CD14-positive monocyte (primary cell): ENCODE measurements around the gene MAML3. TPM values are rescaled to one million over a fixed set of nuclear protein-coding genes. Genes with fewer than 3 reads are reported as not detected.

Experiments
- DNase-seq, 3 donors: peaks; one replicate each; pipeline ENCODE4 v3.0.0-alpha.2; 2011 to 2022
- H2AFZ ChIP-seq: 2 replicates; pipeline ENCODE4 v1.6.0; 2012; ENCODE audit warnings: mild to moderate bottlenecking, low read depth, low read length, inconsistent platforms; ENCODE audit not compliant: insufficient read depth, poor library complexity, severe bottlenecking
- H3K27ac ChIP-seq, 2 donors: 1 replicate in 1 of 2; 2 replicates in 1 of 2; pipeline ENCODE4 v1.5.1; 2012 to 2013; ENCODE audit warnings: low read length in 2 of 2, control low read depth in 1 of 2, inconsistent platforms in 1 of 2, low read depth in 1 of 2, mild to moderate bottlenecking in 1 of 2
- H3K27me3 ChIP-seq, 2 donors: one replicate each; pipeline versions ENCODE4 v1.6.0 to v1.6.1; 2011 to 2013; ENCODE audit warnings: low read length in 2 of 2; ENCODE audit not compliant: control insufficient read depth in 2 of 2, insufficient read depth in 2 of 2
- H3K36me3 ChIP-seq, 2 donors: replicated peaks in 1 of 2; 1 replicate in 1 of 2; 2 replicates in 1 of 2; pipeline versions ENCODE4 v1.5.1 to v1.6.1; 2012 to 2013; ENCODE audit warnings: low read length in 2 of 2, control low read depth in 1 of 2, inconsistent platforms in 1 of 2, mild to moderate bottlenecking in 1 of 2; ENCODE audit not compliant: insufficient read depth in 2 of 2, control insufficient read depth in 1 of 2
- H3K4me1 ChIP-seq, 2 donors: 1 replicate in 1 of 2; 2 replicates in 1 of 2; pipeline versions ENCODE4 v1.5.1 to v1.6.1; 2012 to 2013; ENCODE audit warnings: low read length in 2 of 2, control low read depth in 1 of 2, inconsistent platforms in 1 of 2, mild to moderate bottlenecking in 1 of 2, moderate library complexity in 1 of 2; ENCODE audit not compliant: insufficient read depth in 2 of 2, control insufficient read depth in 1 of 2
- H3K4me2 ChIP-seq: replicated peaks from 2 replicates; pipeline ENCODE3; 2012; ENCODE audit warnings: low read length, moderate library complexity, mild to moderate bottlenecking; ENCODE audit not compliant: poor library complexity, severe bottlenecking; ENCODE audit errors: extremely low read depth
- H3K4me3 ChIP-seq, 3 experiments: fragments of 200-600 bp in 1 of 3; sonication (generic) in 1 of 3; replicated peaks in 1 of 3; 1 replicate in 2 of 3; 2 replicates in 1 of 3; pipeline ENCODE4 v1.5.1; 2011 to 2013; ENCODE audit warnings: low read length in 3 of 3, mild to moderate bottlenecking in 3 of 3, control low read depth in 2 of 3, low read depth in 2 of 3, inconsistent platforms in 1 of 3, moderate library complexity in 1 of 3
- H3K79me2 ChIP-seq: 2 replicates; pipeline ENCODE4 v1.6.0; 2012; ENCODE audit warnings: mild to moderate bottlenecking, control low read depth, inconsistent platforms, low read length, moderate library complexity; ENCODE audit not compliant: insufficient read depth
- H3K9ac ChIP-seq: 2 replicates; pipeline ENCODE4 v1.6.0; 2017; ENCODE audit warnings: low read length, mild to moderate bottlenecking; ENCODE audit not compliant: insufficient read depth, poor library complexity, severe bottlenecking
- H3K9me3 ChIP-seq, 2 donors: replicated peaks in 1 of 2; 1 replicate in 1 of 2; 2 replicates in 1 of 2; pipeline versions ENCODE4 v1.5.1 to v1.6.1; 2012 to 2013; ENCODE audit warnings: low read length in 2 of 2, control low read depth in 1 of 2; ENCODE audit not compliant: control insufficient read depth in 1 of 2, insufficient read depth in 1 of 2
- H4K20me1 ChIP-seq: 2 replicates; pipeline ENCODE4 v1.6.0; 2012; ENCODE audit warnings: mild to moderate bottlenecking, low read length, control low read depth, moderate library complexity; ENCODE audit not compliant: insufficient read depth
- H3K27ac Mint-ChIP-seq, 7 donors: one replicate each; pipeline ENCODE4 v1.8.0; 2020; ENCODE audit warnings: mild to moderate bottlenecking in 7 of 7, mixed read lengths in 7 of 7, moderate library complexity in 6 of 7, inconsistent platforms in 2 of 7
- H3K27me3 Mint-ChIP-seq, 3 donors: one replicate each; pipeline ENCODE4 v1.8.0; 2021 to 2022; ENCODE audit warnings: low read depth in 3 of 3, mild to moderate bottlenecking in 3 of 3, mixed read lengths in 3 of 3, moderate library complexity in 3 of 3, inconsistent platforms in 1 of 3
- H3K36me3 Mint-ChIP-seq, 2 donors: one replicate each; pipeline ENCODE4 v1.8.0; 2020; ENCODE audit warnings: mixed read lengths in 2 of 2, inconsistent platforms in 1 of 2, mild to moderate bottlenecking in 1 of 2
- H3K4me1 Mint-ChIP-seq: one replicate; pipeline ENCODE4 v1.8.0; 2020; ENCODE audit warnings: mild to moderate bottlenecking, mixed read lengths
- H3K4me3 Mint-ChIP-seq, 2 donors: one replicate each; pipeline ENCODE4 v1.8.0; 2020; ENCODE audit warnings: mild to moderate bottlenecking in 2 of 2, mixed read lengths in 2 of 2, moderate library complexity in 1 of 2
- H3K9me3 Mint-ChIP-seq, 7 donors: one replicate each; pipeline ENCODE4 v1.8.0; 2020 to 2022; ENCODE audit warnings: mixed read lengths in 7 of 7, mild to moderate bottlenecking in 6 of 7, moderate library complexity in 6 of 7, inconsistent platforms in 2 of 7
- CTCF ChIP-seq: fragments of 200-600 bp; IDR thresholded peaks from one replicate; pipeline ENCODE4 v1.8.0; 2022; ENCODE audit warnings: antibody characterized with exemption, mild to moderate bottlenecking
- WGBS: methylation state at CpG from one replicate; pipeline ENCODE4 v1.1.5; 2013; ENCODE audit warnings: missing lambda C conversion rate; ENCODE audit not compliant: insufficient coverage; 5-methylcytosine and 5-hydroxymethylcytosine counted together
- intact Hi-C, 2 donors: fragments of 100-400 bp; cut with micrococcal nuclease; formaldehyde crosslinking; loops; one replicate each; pipeline versions ENCODE4 v1.15.0 to v1.15.1; 2023
- polyA plus RNA-seq, 3 donors: library from polyadenylated mRNA; depleted of rRNA in 1 of 3; unstranded in 2 of 3; stranded (reverse) in 1 of 3; fragments of 300-500 nt in 2 of 3; fragments of >200 nt in 1 of 3; fragmentation: Illumina TruSeq in 2 of 3; gene quantifications; 1 replicate in 2 of 3; 2 replicates in 1 of 3; pipeline ENCODE4 v1.2.3, GENCODE V29; 2012 to 2021

The MAML3 gene
- polyA plus RNA-seq, 3 donors = 1.5 to 6.5 (median 2.3) TPM

GRCh38 chr4:139762720-139763119, 391.3 kb downstream of the MAML3 start:
- H3K9me3 ChIP-seq = no peaks in the 10 kb centered on the region
- Mint-ChIP-seq H3K27me3 (no peaks in the 10 kb centered on the region), H3K9me3 (no peaks in the 10 kb centered on the region), H3K36me3 (peaks cover 2 to 3% of the 10 kb centered on the region in 2 donors), H3K4me3 (no peak overlapping the region), H3K4me1 (peaks cover 62% of the 10 kb centered on the region), H3K27ac (no peak overlapping the region)
- peaks cover 6% of the 10 kb centered on the region for H3K79me2 ChIP-seq
- intact Hi-C loops = no loop called here
- no peak overlapping the region for H3K4me3 ChIP-seq
- no peak for TF ChIP-seq CTCF
- DNase-seq = no peak
- no CpG with 5 or more reads among the region's 5 CpGs for WGBS
- H3K9ac ChIP-seq = no peak overlapping the region
- H3K36me3 ChIP-seq = no peaks in the 10 kb centered on the region
- H3K27me3 ChIP-seq = no peaks in the 10 kb centered on the region
- peaks cover 51 to 55% of the 10 kb centered on the region in 2 donors for H3K4me1 ChIP-seq
- no peak overlapping the region for H2AFZ ChIP-seq
- no peak overlapping the region for H3K27ac ChIP-seq
- H3K4me2 ChIP-seq = no peak overlapping the region
- H4K20me1 ChIP-seq = peaks cover 45% of the 10 kb centered on the region

GRCh38 chr4:139761461-139761860, 392.5 kb downstream of the MAML3 start:
- Histone ChIP-seq H3K9ac (no peak overlapping the region), H3K36me3 (no peaks in the 10 kb centered on the region), H3K27ac (no peak overlapping the region), H3K79me2 (peaks cover 3% of the 10 kb centered on the region), H3K27me3 (no peaks in the 10 kb centered on the region), H4K20me1 (peaks cover 45% of the 10 kb centered on the region), H3K4me3 (no peak overlapping the region), H3K4me1 (peaks cover 40 to 42% of the 10 kb centered on the region in 2 donors), H3K4me2 (no peak overlapping the region), H2AFZ (no peak overlapping the region), H3K9me3 (no peaks in the 10 kb centered on the region)
- H3K27ac Mint-ChIP-seq = no peak overlapping the region
- no peak for TF ChIP-seq CTCF
- no peaks in the 10 kb centered on the region for H3K9me3 Mint-ChIP-seq
- no peak overlapping the region for H3K4me3 Mint-ChIP-seq
- peaks cover 50% of the 10 kb centered on the region for H3K4me1 Mint-ChIP-seq
- peaks cover 2 to 5% of the 10 kb centered on the region in 2 donors for H3K36me3 Mint-ChIP-seq
- no peaks in the 10 kb centered on the region for H3K27me3 Mint-ChIP-seq
- intact Hi-C loops = no loop called here
- no peak for DNase-seq
- WGBS = 56% methylated on average over 3 of the region's 4 CpGs
